ENCODE measurements around the gene RANBP1.
A peak's percentile ranks its signal among the peaks of the same experiment; 100 is the strongest.
"Not testable (repeated sequence)": the region's sequence is repeated elsewhere in the genome, so short reads cannot be mapped to it uniquely, and the experiment has no call there.

The RANBP1 gene

GRCh38 chr22:20115691-20116375 is at the start of gene RANBP1:
RANBP1 (plus strand) TSS chr22:20116104; CDS start chr22:20116185, 81 bp downstream.
- DNase-seq, result no peak

- DNase-seq, result no peak
These were observed 49.1 kb upstream of the RANBP1 start for GRCh38 chr22:20066617-20067383.

GRCh38 chr22:20067384-20067682 is 48.6 kb upstream of the RANBP1 start:
- not testable (repeated sequence) for DNase-seq

GRCh38 chr22:20068640-20069039 is 47.3 kb upstream of the RANBP1 start:
- DNase-seq, result no peak

GRCh38 chr22:20069331-20070042 is 46.4 kb upstream of the RANBP1 start:
- no peak for DNase-seq

GRCh38 chr22:20071524-20071972 is 44.4 kb upstream of the RANBP1 start:
- no peak for DNase-seq

GRCh38 chr22:20076627-20077172 is 39.2 kb upstream of the RANBP1 start:
- DNase-seq, result no peak

- DNase-seq, result peak; percentile 80
These were observed 36.0 kb upstream of the RANBP1 start, which contains the start of gene DGCR8 for GRCh38 chr22:20079745-20080444. DGCR8 (plus strand) TSS chr22:20080241; CDS start chr22:20085964, 5,723 bp downstream.

- no peak for DNase-seq
These were observed 35.5 kb upstream of the RANBP1 start for GRCh38 chr22:20080445-20080775.

GRCh38 chr22:20080776-20081654 is 34.9 kb upstream of the RANBP1 start:
- no peak for DNase-seq

GRCh38 chr22:20083157-20083890 is 32.6 kb upstream of the RANBP1 start:
- DNase-seq, result no peak

- DNase-seq, result no peak
These were observed 31.9 kb upstream of the RANBP1 start for GRCh38 chr22:20083891-20084546.

GRCh38 chr22:20084547-20085413 is 31.1 kb upstream of the RANBP1 start:
- no peak for DNase-seq

GRCh38 chr22:20085651-20086050 is 30.3 kb upstream of the RANBP1 start:
- no peak for DNase-seq

- no peak for DNase-seq
These were observed 29.8 kb upstream of the RANBP1 start for GRCh38 chr22:20086101-20086599.

GRCh38 chr22:20086763-20087162 is 29.1 kb upstream of the RANBP1 start:
- no peak for DNase-seq

GRCh38 chr22:20087319-20088262 is 28.3 kb upstream of the RANBP1 start:
- no peak for DNase-seq

- DNase-seq, result no peak
These were observed 27.6 kb upstream of the RANBP1 start for GRCh38 chr22:20088263-20088648.
